AG10803 (cell line): ENCODE measurements around the gene SELENOS.

Source experiments
- DNase-seq: peaks from one replicate; pipeline ENCODE4 v3.0.0; 2010; ENCODE audit warnings: low read depth
- H3K4me3 ChIP-seq: 2 replicates; pipeline ENCODE4 v1.5.1; 2011; ENCODE audit warnings: mild to moderate bottlenecking, low read length, control low read depth
- CTCF ChIP-seq: conservative IDR thresholded peaks from 2 replicates; pipeline ENCODE4 v1.5.1; 2011; ENCODE audit warnings: mild to moderate bottlenecking, low read length, control low read depth, inconsistent platforms

The SELENOS gene

GRCh38 chr15:101254157-101255050 lies 22.9 kb downstream of the SELENOS start:
- TF ChIP-seq CTCF = no peak
- DNase-seq = no peak
- H3K4me3 ChIP-seq = no peak overlapping the region

GRCh38 chr15:101252836-101253235 lies 24.4 kb downstream of the SELENOS start:
- no peak for DNase-seq
- no peak for TF ChIP-seq CTCF
- peak overlapping the region; percentile 55 for H3K4me3 ChIP-seq

GRCh38 chr15:101251830-101252820 lies 25.2 kb downstream of the SELENOS start, which contains the start of gene CHSY1:
CHSY1 (minus strand) TSS chr15:101252048; CDS start chr15:101251456, 592 bp downstream.
- peak; percentile 93 for DNase-seq
- H3K4me3 ChIP-seq = peak within 1 kb of the TSS; percentile 86
- TF ChIP-seq CTCF = no peak

- no peak for DNase-seq
- TF ChIP-seq CTCF = no peak
- peak overlapping the region; percentile 86 for H3K4me3 ChIP-seq
Observed at GRCh38 chr15:101250873-101251829, 26.1 kb downstream of the SELENOS start.

- peak; percentile 94 for DNase-seq
- peak overlapping the region; percentile 86 for H3K4me3 ChIP-seq
- TF ChIP-seq CTCF = no peak; the same call in 1 of the 2 replicates
Observed at GRCh38 chr15:101250341-101250831, 26.9 kb downstream of the SELENOS start.

- no peak overlapping the region for H3K4me3 ChIP-seq
Observed at GRCh38 chr15:101248274-101248673, 29.0 kb downstream of the SELENOS start.

More at GRCh38 chr15:101248274-101248673, 29.0 kb downstream of the SELENOS start:
- TF ChIP-seq CTCF = no peak
- DNase-seq = no peak
